Stimulated activated CD4-positive, alpha-beta T cell treated with anti-CD3 and anti-CD28 coated beads, Interleukin-1b, Interleukin-23, amount 100 ng/mL, for 24 hours (primary cell): ENCODE results near the gene SAP30.

Experiments used
- DNase-seq, 4 experiments: peaks; one replicate each; pipeline ENCODE4 v3.0.0-alpha.2; 2020; ENCODE audit warnings: low read depth in 4 of 4, low spot score in 1 of 4

Gene SAP30

GRCh38 chr4:173370477-173371291 lies at the start of gene SAP30:
SAP30 (plus strand) TSS chr4:173370954; CDS start chr4:173371183, 229 bp downstream.
- peak; percentile 91 to 96 (median 94) for DNase-seq

DNA sequence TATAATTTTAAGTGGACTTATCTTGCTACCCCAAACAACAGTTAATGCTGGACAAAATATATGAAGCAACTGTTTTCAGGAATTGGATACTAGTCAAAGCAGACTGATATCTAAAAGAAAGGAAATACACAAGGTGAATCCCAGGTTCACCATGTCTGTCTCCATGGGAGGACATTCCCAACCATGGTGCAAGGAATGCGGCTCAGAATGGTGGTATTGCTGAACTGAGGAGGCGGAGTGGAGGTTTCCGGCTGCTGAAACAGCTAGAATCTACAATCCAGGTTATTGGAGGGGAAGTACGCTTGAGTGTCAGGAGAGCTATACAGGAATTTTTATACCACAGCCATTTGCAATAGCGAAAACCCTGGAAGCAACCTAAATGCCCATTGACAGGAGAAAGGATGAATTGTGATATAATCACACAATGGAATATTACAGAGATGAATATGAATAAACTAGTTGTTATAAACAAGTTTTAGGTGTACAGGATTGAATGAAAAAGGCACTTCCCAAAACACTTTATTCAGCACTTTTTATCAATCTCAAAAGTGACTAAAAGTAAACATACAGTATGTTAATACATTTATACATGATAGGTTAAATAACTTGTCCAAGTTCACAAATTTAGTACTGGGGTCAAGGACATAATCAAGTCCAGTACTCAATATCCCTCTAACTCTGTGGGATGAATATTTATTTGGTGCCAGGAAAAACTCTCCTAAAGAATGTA lies 45.6 kb upstream of the SAP30 start:
- DNase-seq = no peak

DNA sequence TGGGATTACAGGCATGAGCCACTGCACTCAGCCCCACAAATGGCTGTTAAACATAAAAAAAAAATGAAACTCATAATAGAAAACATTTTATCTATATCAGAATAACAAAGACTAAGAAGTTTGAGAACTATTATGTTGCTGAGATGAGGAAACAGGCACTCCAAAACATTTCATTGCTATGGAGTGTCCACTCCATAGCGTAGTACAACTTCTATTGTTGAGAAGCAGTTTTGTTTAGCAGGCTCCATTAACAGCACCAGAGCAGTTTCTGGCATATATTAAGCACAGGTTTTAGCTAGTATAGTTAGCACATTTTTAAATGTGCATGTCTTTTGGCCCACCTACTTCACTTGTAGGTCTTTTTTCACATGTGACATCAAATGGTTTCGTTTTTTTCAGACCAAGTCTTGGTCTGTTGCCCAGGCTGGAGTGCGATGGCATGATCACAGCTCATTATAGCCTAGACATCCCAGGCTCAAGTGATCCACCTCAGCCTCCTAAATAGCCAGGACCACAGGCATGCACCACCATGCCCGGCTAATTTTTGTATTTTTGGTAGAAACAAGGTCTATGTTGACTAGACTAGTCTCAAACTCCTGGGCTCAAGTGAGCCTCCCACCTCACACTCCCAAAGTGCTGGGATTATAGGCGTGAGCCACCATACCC lies 42.4 kb upstream of the SAP30 start:
- DNase-seq = no peak

- no peak for DNase-seq
These were observed 40.2 kb upstream of the SAP30 start for GRCh38 chr4:173330590-173330989.

- DNase-seq = no peak
These were observed 38.7 kb upstream of the SAP30 start for GRCh38 chr4:173332021-173332487.

GRCh38 chr4:173332963-173333657 lies 37.6 kb upstream of the SAP30 start:
- DNase-seq = peak in 1 of 4 experiments; percentile 3

GRCh38 chr4:173333658-173334084 lies 37.1 kb upstream of the SAP30 start:
- DNase-seq = peak; percentile 3 to 43 (median 26)

DNA sequence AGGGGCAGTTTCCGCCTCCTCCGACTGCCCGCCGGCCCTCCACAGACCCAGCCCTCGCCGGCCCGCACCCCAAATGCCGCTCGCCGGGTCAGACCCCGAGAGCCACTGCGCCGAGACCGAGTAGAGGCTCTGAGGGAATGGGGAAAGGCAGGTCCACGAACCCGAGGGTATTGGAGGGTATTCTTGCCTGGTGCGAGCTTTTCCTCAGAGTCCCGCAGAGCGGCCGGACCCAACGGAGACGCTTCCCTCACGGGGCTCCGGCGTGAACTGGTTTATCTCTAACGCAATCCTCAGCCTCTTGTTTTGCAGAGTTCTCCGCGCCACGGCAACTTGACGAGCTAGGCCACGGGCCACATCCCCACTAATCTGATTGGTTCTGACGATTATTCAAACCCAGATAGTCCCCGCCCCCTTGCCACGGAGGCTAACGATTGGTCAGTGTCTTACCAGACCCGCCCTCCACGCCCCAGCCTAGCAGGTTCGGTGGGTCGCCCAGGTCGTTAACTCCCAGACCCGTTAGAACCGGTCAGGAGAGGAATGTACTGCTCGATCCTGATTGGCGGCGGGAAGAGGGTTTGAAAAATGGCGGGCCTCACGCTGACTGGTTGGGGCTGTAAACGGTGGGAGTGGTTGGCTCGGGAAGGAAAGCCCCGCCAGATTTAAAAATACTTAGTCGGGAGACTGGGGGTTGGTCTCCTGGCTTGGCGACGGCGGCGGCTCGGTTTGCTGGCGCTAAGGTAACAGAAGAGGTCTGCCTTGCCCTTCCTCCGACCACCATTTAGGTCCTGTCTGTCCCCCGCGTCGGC lies 36.5 kb upstream of the SAP30 start, which contains the start of gene HMGB2:
Gene HMGB2, minus strand, starts transcription at position 274 of the 806 bp plus-strand sequence. CDS start 709 bp downstream, outside the sequence.
- DNase-seq = peak; percentile 96 to 100 (median 98)

- DNase-seq = peak in 2 of 4 experiments; percentile 5 to 41
These were observed 35.6 kb upstream of the SAP30 start for GRCh38 chr4:173334891-173335752.

GRCh38 chr4:173337463-173337862 lies 33.3 kb upstream of the SAP30 start:
- no peak for DNase-seq

GRCh38 chr4:173343832-173344397 lies 26.8 kb upstream of the SAP30 start:
- no peak for DNase-seq

DNA sequence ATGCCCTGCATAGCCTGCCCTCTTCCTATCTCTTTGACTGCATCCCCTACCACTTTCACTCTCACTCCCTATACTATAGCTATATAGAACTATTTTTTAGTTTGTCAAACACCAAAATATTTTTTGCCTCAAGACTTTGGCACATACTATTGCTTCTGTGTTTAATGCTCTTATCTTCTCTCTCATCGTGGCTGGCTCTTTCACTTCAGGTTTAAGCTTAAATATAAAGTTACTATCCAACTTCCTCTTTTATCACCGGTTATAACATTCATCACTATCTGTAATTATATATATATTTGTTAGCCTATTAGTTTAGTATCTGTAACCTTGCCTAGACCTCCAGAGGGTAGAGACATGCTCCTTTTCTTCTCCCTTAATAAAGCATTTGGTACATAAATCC lies 25.1 kb upstream of the SAP30 start:
- DNase-seq = no peak

- DNase-seq = no peak
These were observed 24.7 kb upstream of the SAP30 start for GRCh38 chr4:173346074-173346473.

DNA sequence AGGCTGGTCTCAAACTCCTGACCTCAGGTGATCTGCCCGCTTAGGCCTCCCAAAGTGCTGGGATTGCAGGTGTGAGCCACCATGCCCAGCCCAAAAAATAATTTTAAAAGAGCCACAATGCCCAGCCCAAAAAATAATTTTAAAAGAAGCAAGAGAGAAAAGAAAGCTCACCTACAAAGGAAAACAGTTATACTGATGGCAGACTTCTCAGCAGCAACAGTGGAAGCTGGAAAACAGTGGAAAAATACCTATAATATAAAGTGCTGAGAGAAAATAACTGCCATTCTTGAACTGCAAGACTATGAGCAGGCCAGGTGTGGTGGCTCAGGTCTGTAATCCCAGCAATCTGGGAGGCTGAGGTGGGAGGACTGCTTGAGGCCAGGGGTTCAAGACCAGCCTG lies 23.3 kb upstream of the SAP30 start:
- DNase-seq = no peak

DNA sequence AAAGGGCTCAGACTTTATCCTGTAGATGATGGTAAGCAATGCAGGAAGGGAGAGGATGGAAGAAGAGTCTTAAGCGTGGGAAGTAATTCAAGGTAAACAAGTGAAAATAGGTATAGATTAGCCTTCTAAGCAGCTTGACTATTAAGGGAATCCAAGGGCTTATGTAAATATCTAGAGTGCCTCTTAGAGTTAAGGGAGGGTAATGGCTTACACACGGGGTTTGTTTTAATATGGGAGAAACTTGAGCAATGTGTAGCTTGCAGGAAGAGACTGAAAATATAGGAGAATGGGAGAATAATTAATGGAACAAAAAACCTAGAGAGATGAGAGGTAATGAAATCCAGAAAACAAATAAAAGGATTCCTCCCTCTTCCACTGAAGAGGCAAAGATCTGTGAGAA lies 12.8 kb upstream of the SAP30 start:
- no peak for DNase-seq

DNA sequence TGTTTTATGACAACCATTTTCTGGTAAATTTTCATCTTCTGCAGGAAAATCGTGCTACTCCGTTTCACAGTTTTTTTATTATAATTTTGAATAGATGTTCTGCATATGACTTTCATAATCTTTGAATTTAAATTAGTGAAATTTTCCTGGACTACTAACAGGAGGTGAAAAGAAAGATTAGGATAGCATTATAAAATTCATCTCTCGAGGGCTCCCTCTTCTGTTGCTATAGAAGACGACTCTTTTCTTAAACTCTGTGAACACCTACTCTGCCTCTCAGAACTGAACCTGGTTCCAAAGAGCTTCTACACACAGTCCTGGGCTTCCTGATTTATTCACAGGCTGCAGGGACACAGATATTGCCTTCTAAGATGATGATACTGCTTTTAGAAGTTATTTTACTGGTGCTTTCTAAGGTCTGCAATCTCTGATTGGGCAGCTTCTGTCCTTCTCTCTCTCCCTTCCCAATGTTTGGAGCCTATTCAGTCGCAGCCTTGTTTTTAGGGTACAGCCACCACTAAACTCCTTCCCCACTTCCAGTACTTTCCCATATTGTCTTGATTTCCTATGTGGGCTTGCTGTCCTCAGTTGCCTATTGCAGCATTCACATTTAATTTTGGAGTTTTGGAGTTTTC lies 10.1 kb upstream of the SAP30 start:
- no peak for DNase-seq

GRCh38 chr4:173362666-173363065 lies 8.1 kb upstream of the SAP30 start:
- no peak for DNase-seq

DNA sequence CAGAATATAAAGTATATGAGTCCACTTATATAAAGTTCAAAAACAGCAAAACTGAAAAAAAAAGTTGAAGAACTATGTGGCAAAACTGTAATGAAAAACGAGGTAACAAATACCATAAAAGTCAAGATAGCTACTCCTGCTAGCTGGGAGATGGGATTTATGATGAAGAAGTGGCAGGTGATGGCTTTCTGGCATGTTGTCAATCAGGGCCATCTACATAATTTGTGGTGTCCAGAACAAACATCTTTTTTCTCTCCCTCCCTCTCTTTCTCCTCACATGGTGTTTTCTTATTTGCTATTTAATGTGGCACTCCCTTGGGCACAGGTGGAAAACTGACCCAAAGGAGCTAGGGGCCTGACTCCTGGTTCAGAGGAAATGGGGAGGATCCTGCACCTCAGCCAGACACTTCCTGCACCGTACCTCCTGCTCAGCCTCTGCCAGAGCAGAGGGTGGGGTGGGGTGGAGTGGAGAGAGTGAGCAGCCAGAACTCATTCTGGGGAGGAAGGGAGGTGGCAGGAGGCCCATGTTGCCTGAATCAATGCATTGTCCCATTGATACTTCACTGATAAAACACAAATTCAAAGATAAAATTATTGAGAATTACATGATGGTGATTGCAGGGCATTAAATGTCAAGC lies 5.3 kb upstream of the SAP30 start:
- no peak for DNase-seq
